GM21737 (cell line): ENCODE measurements around the gene ZNF320.
"Not testable (repeated sequence)": the region's sequence is repeated elsewhere in the genome, so short reads cannot be mapped to it uniquely, and the experiment has no call there.

Source experiments
- ATAC-seq: cut with Tn5 transposase; IDR thresholded peaks from one replicate; pipeline ENCODE4 v1.9.1; 2021; ENCODE audit warnings: mild to moderate bottlenecking, moderate library complexity; ENCODE audit not compliant: unreplicated experiment

Gene ZNF320

GRCh38 chr19:52897138-52897935 is at the start of gene ZNF320:
ZNF320 (minus strand) TSS chr19:52897635; CDS start chr19:52890255, 7,380 bp downstream.
- ATAC-seq: peak; percentile 98

GRCh38 chr19:52946322-52947310 is 49.2 kb upstream of the ZNF320 start:
- no peak for ATAC-seq

- ATAC-seq: no peak
Measured at GRCh38 chr19:52945652-52946321, 48.4 kb upstream of the ZNF320 start.

- ATAC-seq: not testable (repeated sequence)
Measured at GRCh38 chr19:52944703-52945493, 47.5 kb upstream of the ZNF320 start.

GRCh38 chr19:52943884-52944643 is 46.6 kb upstream of the ZNF320 start:
- ATAC-seq: no peak

GRCh38 chr19:52943134-52943883 is 45.9 kb upstream of the ZNF320 start:
- no peak for ATAC-seq

GRCh38 chr19:52942386-52943133 is 45.1 kb upstream of the ZNF320 start:
- ATAC-seq: peak; percentile 96

- ATAC-seq: peak; percentile 24
Measured at GRCh38 chr19:52941941-52942385, 44.5 kb upstream of the ZNF320 start.

- ATAC-seq: not testable (repeated sequence)
Measured at GRCh38 chr19:52941523-52941922, 44.1 kb upstream of the ZNF320 start.

- not testable (repeated sequence) for ATAC-seq
Measured at GRCh38 chr19:52940905-52941304, 43.5 kb upstream of the ZNF320 start.

GRCh38 chr19:52938761-52939160 is 41.3 kb upstream of the ZNF320 start:
- no peak for ATAC-seq

- no peak for ATAC-seq
Measured at GRCh38 chr19:52936954-52937325, 39.5 kb upstream of the ZNF320 start.

- no peak for ATAC-seq
Measured at GRCh38 chr19:52936151-52936953, 38.9 kb upstream of the ZNF320 start.

- ATAC-seq: no peak
Measured at GRCh38 chr19:52935434-52935833, 38.0 kb upstream of the ZNF320 start.

- ATAC-seq: not testable (repeated sequence)
Measured at GRCh38 chr19:52924641-52925040, 27.2 kb upstream of the ZNF320 start.

GRCh38 chr19:52923778-52924593 is 26.6 kb upstream of the ZNF320 start:
- ATAC-seq: no peak
